Medulla oblongata (tissue), 1 donor: Measurements from ENCODE around the gene RASA3.
"Not testable (repeated sequence)": the region's sequence is repeated elsewhere in the genome, so short reads cannot be mapped to it uniquely, and the experiment has no call there.

Experiments used
- DNase-seq: peaks from one replicate; pipeline ENCODE4 v3.0.0-alpha.2; 2015; ENCODE audit errors: extremely low spot score

The RASA3 gene

DNA sequence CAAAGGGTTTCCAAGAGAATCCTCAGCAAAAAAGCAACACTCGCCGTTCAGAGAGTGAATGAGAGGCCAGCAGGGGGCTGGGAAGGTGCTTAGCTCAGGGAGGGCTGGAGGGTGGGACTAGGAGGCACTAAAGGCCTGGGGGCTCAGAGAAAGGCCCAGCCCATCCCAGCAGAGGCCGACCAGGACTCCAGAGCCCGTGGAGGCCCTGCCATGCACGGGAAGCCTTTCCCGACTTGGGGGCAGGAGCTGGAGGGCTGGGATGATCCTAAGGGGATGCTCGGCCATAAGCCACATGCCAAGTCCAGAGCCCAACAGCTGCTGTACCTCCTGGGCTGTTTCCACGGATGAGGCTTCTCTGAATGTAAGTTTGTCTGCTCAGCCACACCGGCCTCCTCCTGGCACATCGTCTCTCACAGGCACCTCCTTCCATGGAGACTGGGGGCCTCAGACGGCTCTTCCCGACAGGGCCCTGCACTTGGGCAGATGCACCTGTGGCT lies 19.5 kb downstream of the RASA3 start:
- no peak for DNase-seq

DNA sequence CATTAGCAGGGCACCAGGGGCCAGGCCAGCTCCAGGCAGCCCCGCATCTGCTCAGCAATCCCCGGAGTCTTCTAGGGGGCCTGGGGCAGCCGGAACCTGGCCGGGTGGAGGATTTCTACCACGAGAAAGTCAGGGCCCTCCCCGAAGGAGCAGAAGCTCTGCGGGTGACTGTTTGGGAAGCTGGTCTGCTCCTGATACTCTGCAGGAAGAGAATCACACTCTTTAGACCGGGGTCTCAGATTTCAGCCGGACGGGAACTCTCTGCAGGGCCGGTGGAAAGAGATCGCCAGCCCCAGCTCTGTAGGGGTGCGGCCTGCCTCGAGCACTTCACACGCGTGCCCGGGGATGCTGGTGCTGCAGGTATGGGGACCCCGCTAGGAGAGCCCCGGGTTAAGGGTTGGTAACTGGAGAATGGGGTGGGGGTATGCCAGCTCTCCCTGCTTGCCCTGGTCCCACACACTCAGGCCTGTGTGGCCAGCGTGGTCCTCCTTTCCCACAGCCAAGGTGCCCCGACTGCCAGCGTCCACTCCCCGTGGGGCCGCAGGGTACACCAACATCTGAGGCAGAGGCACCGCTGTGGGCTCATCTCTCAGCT lies 20.1 kb downstream of the RASA3 start:
- no peak for DNase-seq

DNA sequence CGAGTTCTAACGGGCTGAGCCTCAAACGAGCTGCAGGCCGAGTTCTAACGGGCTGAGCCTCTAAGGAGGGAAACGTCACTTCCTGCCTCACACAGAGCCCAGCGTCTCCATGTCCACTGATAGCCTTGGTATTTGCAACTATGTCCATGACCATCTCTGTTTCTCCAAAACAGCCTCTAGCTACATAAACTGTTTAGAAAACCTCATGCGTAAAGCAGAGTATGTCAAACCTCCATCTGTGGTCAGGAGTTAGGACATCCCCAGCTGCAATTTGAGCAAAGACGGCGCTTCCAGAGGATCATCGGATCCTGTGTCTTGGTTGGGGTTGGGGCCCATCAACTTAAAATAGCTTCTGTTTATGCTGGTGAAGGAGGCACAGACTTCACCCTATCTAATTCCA lies 20.8 kb downstream of the RASA3 start:
- DNase-seq, result no peak

DNA sequence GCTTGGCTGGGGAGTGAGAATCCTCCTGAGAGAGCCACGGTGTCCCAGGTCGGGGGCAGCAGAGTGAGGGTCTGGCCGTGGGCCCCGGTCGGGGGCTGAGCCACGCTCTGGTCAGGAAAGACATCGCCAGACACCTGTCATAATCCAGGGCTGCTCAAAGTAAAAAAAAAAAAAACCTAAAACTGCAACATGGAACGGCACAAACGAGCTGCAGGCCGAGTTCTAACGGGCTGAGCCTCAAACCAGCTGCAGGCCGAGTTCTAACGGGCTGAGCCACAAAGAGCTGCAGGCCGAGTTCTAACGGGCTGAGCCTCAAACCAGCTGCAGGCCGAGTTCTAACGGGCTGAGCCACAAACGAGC lies 21.6 kb downstream of the RASA3 start:
- not testable (repeated sequence) for DNase-seq

DNA sequence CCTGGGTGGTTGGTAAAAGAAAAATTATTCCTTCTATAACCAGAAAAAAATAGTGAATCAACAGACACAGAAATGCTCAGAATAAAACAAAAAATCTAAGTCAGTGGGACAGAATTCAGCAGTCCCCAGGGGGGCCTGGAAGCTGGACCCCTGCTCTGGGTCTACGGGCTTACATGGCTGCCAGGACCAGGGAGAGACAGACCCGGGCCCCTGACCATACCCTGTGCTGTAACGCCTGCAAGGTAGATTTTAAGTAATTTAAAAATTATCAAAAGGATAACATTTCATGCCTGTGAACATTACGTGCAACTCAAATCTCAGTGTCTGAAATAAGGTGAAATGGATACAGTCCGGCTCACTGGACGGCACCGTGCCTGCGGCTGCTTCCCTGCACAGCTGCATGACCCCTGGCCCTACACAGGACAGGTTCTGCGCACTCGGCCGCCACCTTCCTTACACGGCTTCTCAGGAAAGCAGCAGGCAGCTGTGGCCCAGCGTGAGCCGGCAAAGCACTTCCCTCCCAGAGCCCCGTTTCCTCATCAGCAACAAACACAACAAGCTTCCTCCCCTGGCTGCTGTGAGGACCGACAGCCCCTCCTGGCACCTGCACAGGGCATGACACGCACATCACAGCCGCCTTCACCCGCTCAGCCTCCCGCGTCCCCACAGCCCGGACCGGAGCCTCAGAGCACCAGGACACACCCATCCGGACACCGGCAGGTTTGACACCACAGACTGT lies 22.2 kb downstream of the RASA3 start:
- DNase-seq, result no peak

DNA sequence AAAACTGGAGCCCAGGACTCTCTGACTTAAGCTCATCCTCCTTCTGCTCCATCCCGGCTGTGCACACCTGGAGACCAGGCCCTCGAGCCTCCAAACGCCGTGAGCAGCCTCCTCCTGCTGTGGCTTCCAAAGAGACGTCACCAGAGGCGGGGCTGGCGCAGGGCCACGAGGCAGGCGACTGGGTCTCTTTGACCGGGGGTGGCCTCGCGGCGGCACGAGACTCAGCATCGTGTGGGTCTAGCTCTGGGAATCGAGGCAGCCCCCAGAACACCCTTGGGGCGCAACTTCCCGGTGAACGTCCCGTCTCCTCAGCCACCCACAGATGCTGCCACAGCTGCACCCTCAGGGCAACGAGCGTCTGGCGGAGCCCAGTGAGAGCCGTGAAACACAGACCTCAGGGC lies 22.8 kb downstream of the RASA3 start:
- DNase-seq, result no peak

DNA sequence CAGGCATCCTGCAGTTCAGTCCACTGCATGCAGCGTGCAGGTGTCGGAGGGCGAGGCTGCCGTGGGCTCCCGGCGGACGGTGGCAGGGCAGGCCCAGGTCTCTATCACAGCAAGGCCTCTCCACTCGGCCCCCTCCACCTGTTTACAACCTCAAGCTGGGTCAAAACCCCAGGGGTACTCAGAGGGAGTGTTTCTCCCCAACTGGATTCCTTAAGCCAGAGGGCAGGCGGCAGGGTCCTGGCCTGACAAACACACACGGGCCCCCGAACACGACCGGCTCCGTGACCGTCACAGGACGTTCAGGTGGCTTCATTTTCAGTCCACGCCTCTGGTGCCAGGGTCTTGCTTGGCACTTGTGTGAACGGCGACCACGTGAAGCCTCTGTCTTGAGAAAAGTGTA lies 23.5 kb downstream of the RASA3 start:
- no peak for DNase-seq

DNA sequence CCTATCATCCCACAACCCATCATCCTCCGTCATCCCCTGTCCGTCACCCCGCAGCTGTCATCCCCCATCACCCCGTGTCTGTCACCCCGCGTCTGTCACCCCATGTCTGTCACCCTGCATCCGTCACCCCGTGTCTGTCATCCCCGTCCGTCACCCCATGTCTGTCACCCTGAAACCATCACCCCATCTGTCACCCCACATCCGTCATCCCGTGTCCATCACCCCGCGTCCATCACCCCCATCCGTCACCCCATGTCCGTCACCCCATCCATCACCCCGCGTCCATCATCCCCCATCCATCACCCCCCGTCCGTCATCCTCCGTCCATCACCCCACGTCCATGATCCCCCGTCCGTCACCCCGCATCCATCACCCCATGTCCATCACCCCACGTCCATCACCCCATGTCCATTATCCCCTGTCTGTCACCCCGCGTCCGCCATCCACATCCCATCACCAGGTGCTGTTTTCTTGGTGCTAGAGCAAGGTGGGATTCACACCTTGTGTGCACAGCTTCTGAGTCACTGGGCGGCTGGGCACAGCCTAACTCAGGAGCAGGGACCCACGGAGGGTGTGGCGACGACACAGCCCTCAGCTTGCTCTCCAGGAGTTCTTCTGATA lies 24.2 kb downstream of the RASA3 start:
- no peak for DNase-seq

DNA sequence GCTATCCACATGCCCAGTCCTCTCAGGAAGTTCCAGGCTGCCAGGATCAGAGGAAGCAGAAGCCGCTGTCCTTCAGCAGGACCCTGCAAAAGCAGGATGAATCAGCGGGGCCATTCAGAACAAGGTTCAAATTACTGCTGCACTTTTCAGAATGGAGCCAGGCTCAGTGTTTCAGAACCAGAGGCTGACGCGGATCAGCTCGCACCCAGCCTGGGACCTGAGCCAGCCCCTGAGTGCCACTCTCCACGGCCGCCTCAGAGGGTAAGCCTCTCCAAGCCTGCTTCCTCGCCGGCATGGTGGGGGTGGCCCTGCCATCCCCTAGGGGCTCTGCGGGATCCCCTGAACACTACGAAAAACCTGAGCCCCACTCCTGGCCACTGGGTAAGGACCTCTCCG lies 24.7 kb downstream of the RASA3 start:
- peak; percentile 44 for DNase-seq

DNA sequence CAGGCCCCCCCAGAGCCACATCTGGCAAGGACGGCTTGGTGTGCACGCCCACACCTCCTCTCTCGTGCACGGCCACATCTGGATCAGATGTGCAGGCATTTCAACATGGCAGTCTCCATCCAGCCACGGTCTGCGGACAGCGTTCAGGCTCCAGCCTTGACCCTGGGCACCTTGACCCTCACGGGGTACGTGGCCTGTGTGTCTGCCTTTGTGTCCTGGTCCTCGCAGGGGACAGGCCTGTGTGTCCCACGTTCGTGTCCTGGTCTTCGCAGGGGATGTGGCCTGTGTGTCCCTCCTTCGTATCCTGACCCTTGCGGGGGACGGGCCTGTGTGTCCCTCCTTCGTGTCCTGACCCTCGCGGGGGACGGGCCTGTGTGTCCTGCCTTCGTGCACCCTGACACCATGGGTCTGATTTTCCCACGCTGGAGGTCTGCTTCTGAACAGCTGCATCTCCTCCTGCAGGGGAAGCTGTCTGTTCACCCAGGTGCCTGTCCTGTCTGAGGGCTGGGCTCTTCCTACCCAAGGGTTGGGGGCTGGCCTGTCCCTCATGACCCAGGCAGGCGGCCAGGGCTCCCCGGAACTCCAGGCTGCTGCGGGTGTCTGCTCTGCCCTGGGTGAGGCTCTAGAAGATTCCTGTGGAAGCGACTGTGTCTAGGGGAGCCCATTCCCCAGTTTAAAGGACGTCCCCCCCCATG lies 25.3 kb downstream of the RASA3 start:
- DNase-seq, result no peak

DNA sequence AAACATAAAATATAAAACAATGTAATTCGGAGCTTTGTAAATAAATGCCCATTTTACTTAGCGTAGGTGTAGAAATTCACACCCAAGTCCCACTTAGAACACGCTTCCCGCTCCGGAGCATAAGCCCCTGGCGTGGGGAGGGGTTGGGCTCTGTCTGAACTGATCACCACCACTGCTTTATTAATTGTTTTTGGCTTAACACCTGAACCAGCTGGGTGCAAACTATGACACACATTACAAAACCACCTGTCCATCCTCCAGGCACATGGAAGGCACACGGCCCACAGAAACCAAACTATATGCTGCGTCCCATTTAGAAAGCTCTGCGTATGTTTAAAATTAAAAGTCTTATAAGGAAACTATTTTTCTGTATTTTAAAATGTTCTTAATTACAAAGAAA lies 25.9 kb downstream of the RASA3 start:
- no peak for DNase-seq

DNA sequence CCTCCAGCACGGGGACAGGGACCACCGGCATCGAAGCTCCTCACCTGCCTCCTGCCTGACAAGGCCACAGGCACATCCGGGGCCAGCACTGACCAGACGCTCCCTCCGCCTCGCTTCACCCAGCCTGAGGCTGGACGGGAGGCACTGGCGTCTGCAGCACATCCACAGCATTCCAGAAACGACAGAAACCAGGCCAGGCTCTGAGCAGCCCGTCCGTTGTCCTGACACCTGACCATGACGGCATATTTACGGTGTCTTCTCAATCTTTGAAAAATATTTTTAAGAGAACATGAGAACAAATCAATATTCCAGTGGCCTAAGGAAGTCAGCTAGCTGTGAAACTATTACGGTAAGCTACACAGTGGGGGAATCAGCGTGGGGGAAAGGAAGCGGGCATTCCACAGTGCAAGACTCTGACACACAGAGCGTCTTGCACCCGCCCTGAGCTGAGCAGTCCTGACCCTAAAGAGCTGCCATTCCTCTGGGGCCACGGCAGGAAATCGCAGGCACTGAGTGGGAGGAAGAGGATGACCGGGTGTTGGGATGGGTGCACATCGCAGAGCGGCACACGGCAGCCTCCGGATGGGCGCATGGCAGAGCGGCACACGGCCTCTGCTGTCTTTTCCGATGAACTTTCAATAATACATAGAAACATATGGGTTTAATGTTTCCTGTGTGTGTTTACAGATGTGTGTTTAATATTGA lies 26.8 kb downstream of the RASA3 start:
- DNase-seq, result no peak

DNA sequence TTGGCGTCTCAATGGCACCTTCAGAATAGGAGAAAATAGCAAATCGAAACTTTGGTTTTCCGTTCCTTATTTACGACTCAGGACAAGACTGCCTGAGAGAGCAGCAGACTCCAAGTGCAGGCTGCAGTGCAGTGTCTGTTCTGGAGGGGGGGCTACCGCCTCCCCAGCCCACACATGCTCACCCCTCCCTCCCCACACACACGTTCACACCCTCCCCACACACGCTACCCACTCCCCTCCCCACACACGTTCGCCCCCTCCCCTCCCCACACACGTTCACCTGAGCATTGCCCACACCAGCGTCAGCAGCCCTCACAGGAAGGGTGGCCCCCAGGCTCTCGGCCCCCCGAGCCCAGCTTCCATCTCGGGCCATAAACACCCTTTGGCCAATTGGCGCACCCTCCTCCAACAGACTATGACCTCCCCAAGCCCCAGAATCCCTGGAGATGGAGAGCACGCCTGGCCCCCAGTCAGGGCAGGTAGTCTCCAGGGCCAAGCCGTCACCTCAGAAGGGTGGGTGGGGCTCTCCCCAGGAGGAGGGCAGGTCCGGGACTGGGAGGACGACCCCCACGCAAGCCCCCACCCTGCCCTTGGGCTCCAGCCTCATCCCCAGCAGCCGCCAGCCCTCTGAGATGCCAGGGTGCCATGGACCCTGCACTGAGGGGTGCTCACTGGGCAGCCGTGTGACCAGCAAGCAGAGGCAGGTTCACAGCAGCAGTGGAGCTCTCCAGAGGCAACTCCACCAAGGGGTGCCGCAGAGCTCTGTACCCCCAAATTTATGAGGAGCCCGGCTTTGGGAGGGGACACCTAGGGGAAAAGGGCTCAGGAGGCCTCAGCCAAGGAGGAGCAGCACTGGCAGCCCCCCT lies 27.5 kb downstream of the RASA3 start:
- no peak for DNase-seq

DNA sequence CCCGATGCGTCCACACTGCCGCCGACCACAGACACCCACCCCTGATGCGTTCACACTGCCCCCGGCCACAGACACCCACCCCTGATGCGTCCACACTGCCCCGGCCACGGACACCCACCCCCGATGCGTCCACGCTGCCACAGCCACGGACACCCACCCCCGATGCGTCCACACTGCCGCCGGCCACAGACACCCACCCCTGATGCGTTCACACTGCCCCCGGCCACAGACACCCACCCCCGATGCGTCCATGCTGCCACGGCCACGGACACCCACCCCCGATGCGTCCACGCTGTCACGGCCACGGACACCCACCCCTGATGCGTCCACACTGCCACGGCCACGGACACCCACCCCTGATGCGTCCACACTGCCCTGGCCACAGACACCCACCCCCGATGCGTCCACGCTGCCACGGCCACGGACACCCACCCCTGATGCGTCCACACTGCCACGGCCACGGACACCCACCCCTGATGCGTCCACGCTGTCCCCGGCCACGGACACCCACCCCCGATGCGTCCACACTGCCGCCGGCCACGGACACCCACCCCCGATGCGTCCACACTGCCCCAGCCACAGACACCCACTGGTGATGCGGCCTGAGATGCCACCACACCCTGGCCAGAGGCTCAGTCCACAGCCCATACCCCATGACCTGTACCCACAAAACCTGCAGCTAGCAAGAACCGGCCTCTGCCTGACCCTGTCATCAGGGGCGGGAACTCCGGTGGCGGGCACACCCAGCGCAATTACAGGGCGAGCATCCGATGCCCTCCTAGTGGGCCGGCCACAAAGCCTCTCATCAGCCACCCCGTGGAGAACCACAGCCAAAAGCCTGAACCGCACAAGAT lies 28.4 kb downstream of the RASA3 start:
- DNase-seq, result no peak

DNA sequence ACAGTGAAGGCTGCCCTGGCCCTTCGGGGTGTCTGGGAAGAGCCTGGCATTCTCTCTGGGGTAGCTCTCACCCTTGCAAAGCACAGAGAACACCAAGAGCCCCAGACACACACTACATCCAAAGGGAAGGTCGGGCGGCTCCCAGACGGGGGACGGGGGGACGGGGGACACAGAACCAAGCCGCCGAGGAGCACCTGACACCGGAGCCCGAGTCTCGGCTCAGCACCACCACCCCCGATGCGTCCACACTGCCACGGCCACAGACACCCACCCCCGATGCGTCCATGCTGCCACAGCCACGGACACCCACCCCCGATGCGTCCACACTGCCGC lies 29.2 kb downstream of the RASA3 start:
- DNase-seq, result not testable (repeated sequence)

DNA sequence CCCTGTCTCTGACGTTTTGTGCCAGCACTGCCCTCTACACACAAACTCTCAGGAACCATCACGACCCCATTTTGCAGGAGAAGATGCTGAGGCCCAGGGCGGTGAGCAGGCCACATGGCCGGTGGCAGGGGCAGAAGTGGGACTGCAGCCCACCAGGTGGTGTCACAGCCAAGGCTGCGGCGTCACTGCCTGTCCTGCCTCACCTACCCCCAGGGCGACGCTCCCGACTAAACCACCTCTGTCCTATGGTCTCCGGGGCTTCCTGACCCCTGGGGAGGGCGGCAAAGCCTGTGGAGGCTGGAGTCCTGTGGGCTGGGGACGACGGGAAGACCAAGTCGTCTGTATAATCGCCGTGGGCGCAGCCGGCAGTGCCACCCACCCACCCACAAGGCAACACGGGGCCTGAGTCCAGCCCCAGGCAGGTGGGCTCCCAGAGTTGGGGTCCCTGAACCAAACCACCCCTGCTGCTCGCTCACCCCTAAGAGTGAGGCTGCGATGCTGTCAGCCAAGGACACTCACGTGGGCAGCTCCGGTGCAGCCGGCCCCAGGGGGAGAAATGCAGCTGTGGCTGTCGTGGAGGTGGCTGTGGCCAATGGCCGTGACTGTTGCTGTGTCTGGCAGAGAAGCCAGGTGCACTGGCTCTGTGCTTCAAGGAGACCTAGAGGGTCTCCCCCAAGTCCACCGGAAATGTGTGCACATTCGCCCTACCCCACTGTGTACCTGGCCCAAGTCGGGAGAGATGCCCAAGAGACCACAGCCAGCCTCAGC lies 29.7 kb downstream of the RASA3 start:
- DNase-seq, result no peak

DNA sequence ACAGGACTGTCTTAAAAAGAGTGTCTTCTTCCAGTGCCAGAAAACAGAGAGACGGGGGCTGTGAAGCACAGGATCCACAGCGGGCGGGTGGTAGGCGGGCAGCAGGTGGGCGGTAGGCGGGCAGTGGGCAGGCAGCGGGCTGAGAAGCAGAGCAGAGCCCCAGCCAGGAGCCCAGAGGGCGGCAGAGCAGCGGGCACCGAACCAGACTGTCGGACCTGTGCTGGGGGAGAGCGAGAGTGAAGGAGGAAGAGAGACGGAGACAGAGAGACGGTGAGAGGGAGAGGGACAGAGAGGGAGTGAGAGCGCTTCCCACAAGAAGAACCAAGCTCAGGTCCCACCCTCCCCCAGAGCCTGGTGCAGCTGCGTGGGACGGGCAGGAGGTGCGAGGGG lies 30.3 kb downstream of the RASA3 start:
- no peak for DNase-seq

DNA sequence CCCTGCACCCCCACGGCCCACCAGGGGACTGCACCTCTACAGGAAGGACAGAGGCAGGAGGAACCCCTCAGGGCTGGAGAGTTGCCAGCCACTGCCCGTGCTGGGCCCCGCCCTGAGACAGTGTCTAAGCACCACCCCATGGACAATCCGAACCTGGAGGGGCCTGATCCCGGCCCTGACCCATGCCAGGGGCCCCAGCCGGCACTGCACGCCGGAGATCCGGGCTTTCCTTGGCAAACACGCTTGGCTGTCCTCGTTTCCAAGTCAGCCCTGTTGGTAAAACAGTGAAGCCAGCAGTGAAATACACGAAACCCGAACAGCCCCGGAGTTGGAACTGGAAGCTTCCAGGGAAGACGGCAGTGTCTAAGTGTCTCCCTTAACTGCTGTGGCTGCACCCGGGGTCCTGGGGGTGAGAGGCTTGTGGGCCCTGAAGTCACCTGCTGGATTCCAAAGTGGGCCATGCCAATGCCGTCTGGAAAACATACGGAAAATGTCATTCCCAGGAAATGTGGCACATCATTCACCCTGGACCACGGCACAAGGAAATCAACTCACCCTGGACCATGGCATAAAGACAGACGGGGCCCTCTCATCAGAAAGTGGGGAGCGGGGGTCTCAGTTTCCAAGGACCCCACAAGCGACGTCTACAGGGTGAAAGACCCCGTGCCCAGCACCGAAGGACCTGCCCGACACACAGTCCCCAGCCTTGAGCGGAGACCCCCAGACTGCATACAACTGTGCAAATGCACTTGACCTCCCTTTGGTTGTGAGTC lies 30.9 kb downstream of the RASA3 start:
- no peak for DNase-seq
